ENCODE measurements around the gene CYFIP1. TPM values are rescaled to one million over a fixed set of nuclear protein-coding genes. Genes with fewer than 3 reads are reported as not detected.
A peak's percentile ranks its signal among the peaks of the same experiment; 100 is the strongest.

CYFIP1 gene
- total RNA-seq, 1 donor from 2014 or later: 116 TPM

GRCh38 chr15:22955544-22956119 lies 24.5 kb downstream of the CYFIP1 start:
- Histone ChIP-seq H3K9ac (ENCODE audit: low read length) (no peak overlapping the region), H3K9me3 (ENCODE audit: insufficient read depth, low read depth, low read length) (no peaks in the 10 kb centered on the region), H4K20me1 (ENCODE audit: insufficient read depth, low read length) (peaks cover 87% of the 10 kb centered on the region), H3K4me3 (ENCODE audit: insufficient read depth, low read depth, low read length) (no peak overlapping the region), H3K36me3 (ENCODE audit: insufficient read depth, low read length) (no peaks in the 10 kb centered on the region), H3K4me2 (ENCODE audit: low read length) (no peak overlapping the region), H3K27ac (ENCODE audit: low read depth, low read length) (no peak overlapping the region), H2AFZ (ENCODE audit: low read depth, low read length) (no peak overlapping the region), H3K27me3 (ENCODE audit: insufficient read depth, low read length) (no peaks in the 10 kb centered on the region), H3K4me1 (ENCODE audit: insufficient read depth, low read length) (peaks cover 2% of the 10 kb centered on the region), H3K79me2 (ENCODE audit: insufficient read depth, low read length) (peaks cover 93% of the 10 kb centered on the region)
- TF ChIP-seq EZH2 (IDR thresholded peaks at IDR 0.05; ENCODE audit: insufficient read depth, low read length): no peak
- TF ChIP-seq, protein P1, sequence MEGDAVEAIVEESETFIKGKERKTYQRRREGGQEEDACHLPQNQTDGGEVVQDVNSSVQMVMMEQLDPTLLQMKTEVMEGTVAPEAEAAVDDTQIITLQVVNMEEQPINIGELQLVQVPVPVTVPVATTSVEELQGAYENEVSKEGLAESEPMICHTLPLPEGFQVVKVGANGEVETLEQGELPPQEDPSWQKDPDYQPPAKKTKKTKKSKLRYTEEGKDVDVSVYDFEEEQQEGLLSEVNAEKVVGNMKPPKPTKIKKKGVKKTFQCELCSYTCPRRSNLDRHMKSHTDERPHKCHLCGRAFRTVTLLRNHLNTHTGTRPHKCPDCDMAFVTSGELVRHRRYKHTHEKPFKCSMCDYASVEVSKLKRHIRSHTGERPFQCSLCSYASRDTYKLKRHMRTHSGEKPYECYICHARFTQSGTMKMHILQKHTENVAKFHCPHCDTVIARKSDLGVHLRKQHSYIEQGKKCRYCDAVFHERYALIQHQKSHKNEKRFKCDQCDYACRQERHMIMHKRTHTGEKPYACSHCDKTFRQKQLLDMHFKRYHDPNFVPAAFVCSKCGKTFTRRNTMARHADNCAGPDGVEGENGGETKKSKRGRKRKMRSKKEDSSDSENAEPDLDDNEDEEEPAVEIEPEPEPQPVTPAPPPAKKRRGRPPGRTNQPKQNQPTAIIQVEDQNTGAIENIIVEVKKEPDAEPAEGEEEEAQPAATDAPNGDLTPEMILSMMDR (IDR thresholded peaks at IDR 0.05; ENCODE audit: insufficient read depth, low read depth, low read length): no peak
- Mint-ChIP-seq H3K36me3 (ENCODE audit: low read depth, unreplicated experiment) (peaks cover 4% of the 10 kb centered on the region), H3K4me1 (ENCODE audit: low read depth, unreplicated experiment) (peaks cover 21% of the 10 kb centered on the region), H3K9me3 (ENCODE audit: unreplicated experiment) (no peaks in the 10 kb centered on the region), H3K4me3 (ENCODE audit: unreplicated experiment) (no peak overlapping the region), H3K27me3 (ENCODE audit: low read depth, unreplicated experiment) (no peaks in the 10 kb centered on the region), H3K27ac (ENCODE audit: unreplicated experiment) (peak overlapping the region; percentile 41)
- FAIRE-seq (no peak), DNase-seq (ENCODE audit: low read depth) (no peak)

DNA sequence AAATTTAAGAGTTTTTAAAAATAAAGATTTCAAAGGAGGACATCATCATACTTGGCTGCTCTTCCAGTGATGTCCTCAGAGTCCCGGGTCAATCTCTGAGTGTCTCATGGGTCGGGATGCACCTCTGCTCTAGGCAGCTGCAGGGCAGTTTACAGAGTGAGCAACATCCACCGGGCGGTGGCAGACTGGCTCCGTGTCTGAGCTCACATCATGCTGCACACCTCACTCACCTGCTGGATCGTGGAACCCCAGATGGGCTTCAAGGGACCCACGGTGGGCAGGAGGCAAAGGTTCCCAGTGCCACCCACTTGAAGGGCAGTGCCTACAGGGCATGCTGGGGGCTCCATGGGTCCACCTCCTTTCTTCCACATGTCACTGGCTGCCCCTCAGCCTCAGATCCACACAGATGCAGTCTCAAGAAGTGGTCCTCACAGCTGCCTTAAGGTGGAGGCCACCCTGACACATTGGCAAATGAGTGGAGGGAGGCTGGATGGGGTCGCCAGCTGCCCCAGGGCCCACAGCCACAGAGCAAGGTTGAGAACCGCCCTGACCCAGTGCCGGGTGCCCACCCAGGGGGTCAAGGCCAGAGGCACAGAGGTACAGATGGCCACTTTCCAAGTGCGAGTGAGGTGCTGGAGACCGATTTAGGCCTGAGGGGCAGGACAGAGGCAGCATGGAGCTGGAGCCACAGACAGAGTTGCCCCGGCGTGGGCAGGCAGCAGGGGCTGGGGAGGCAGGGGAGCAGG lies 25.2 kb downstream of the CYFIP1 start:
- H3K9me3 Mint-ChIP-seq (ENCODE audit: unreplicated experiment): no peaks in the 10 kb centered on the region
- peaks cover 2% of the 10 kb centered on the region for H3K36me3 Mint-ChIP-seq (ENCODE audit: low read depth, unreplicated experiment)
- Histone ChIP-seq H3K36me3 (ENCODE audit: insufficient read depth, low read length) (no peaks in the 10 kb centered on the region), H3K4me2 (ENCODE audit: low read length) (no peak overlapping the region), H3K27ac (ENCODE audit: low read depth, low read length) (no peak overlapping the region), H3K4me1 (ENCODE audit: insufficient read depth, low read length) (peaks cover under 1% of the 10 kb centered on the region), H3K9me3 (ENCODE audit: insufficient read depth, low read depth, low read length) (no peaks in the 10 kb centered on the region), H3K27me3 (ENCODE audit: insufficient read depth, low read length) (no peaks in the 10 kb centered on the region), H3K4me3 (ENCODE audit: insufficient read depth, low read depth, low read length) (no peak overlapping the region), H3K79me2 (ENCODE audit: insufficient read depth, low read length) (peaks cover 93% of the 10 kb centered on the region), H3K9ac (ENCODE audit: low read length) (no peak overlapping the region), H2AFZ (ENCODE audit: low read depth, low read length) (no peak overlapping the region), H4K20me1 (ENCODE audit: insufficient read depth, low read length) (peaks cover 87% of the 10 kb centered on the region)
- no peak overlapping the region for H3K27ac Mint-ChIP-seq (ENCODE audit: unreplicated experiment)
- H3K4me3 Mint-ChIP-seq (ENCODE audit: unreplicated experiment): no peak overlapping the region
- FAIRE-seq (no peak), DNase-seq (ENCODE audit: low read depth) (no peak)
- TF ChIP-seq, protein P1 (IDR thresholded peaks at IDR 0.05; ENCODE audit: insufficient read depth, low read depth, low read length): no peak
- peaks cover 21% of the 10 kb centered on the region for H3K4me1 Mint-ChIP-seq (ENCODE audit: low read depth, unreplicated experiment)
- H3K27me3 Mint-ChIP-seq (ENCODE audit: low read depth, unreplicated experiment): no peaks in the 10 kb centered on the region

- H4K20me1 ChIP-seq (ENCODE audit: insufficient read depth, low read length): peaks cover 82% of the 10 kb centered on the region
- no peak overlapping the region for H3K27ac Mint-ChIP-seq (ENCODE audit: unreplicated experiment)
- no peak for FAIRE-seq
Observed at GRCh38 chr15:22954326-22954725, 25.8 kb downstream of the CYFIP1 start.

More at GRCh38 chr15:22954326-22954725, 25.8 kb downstream of the CYFIP1 start:
- Histone ChIP-seq H3K4me2 (ENCODE audit: low read length) (no peak overlapping the region), H3K9ac (ENCODE audit: low read length) (no peak overlapping the region), H3K27ac (ENCODE audit: low read depth, low read length) (no peak overlapping the region), H3K4me1 (ENCODE audit: insufficient read depth, low read length) (peaks cover 5% of the 10 kb centered on the region), H3K4me3 (ENCODE audit: insufficient read depth, low read depth, low read length) (no peak overlapping the region), H3K27me3 (ENCODE audit: insufficient read depth, low read length) (no peaks in the 10 kb centered on the region), H3K9me3 (ENCODE audit: insufficient read depth, low read depth, low read length) (no peaks in the 10 kb centered on the region), H3K36me3 (ENCODE audit: insufficient read depth, low read length) (no peaks in the 10 kb centered on the region), H3K79me2 (ENCODE audit: insufficient read depth, low read length) (peaks cover 93% of the 10 kb centered on the region), H2AFZ (ENCODE audit: low read depth, low read length) (no peak overlapping the region)
- Mint-ChIP-seq H3K4me1 (ENCODE audit: low read depth, unreplicated experiment) (peaks cover 22% of the 10 kb centered on the region), H3K36me3 (ENCODE audit: low read depth, unreplicated experiment) (peaks cover 2% of the 10 kb centered on the region), H3K4me3 (ENCODE audit: unreplicated experiment) (no peak overlapping the region), H3K27me3 (ENCODE audit: low read depth, unreplicated experiment) (no peaks in the 10 kb centered on the region), H3K9me3 (ENCODE audit: unreplicated experiment) (no peaks in the 10 kb centered on the region)
- DNase-seq (ENCODE audit: low read depth): no peak
- TF ChIP-seq, protein P1 (IDR thresholded peaks at IDR 0.05; ENCODE audit: insufficient read depth, low read depth, low read length): no peak
- TF ChIP-seq EZH2 (IDR thresholded peaks at IDR 0.05; ENCODE audit: insufficient read depth, low read length): no peak

Measured in astrocyte (in vitro differentiated cells and primary cell).